A673 (cell line): ENCODE data around the gene CDK19. TPM values are rescaled to one million over a fixed set of nuclear protein-coding genes. Genes with fewer than 3 reads are reported as not detected.

Source experiments
- BruUV-seq: library from RNA; stranded (reverse); fragments of 400-500 nt; replicated peaks from 2 replicates; lab custom pipeline; 2021; lab: Mats Ljungman, UMichigan
- CTCF ChIA-PET: fragments of 300-600 bp; sonication (Branson Sonifier 250); formaldehyde crosslinking; loops from one replicate; lab custom pipeline; 2022; ENCODE audit warnings: antibody characterized with exemption; lab: Charles Lee
- POLR2A ChIA-PET: fragments of 300-600 bp; sonication (Branson Sonifier 250); formaldehyde crosslinking; loops from one replicate; lab custom pipeline; 2022; ENCODE audit warnings: antibody characterized with exemption; ENCODE audit not compliant: low non-redundant PET; lab: Charles Lee
- DNase-seq: peaks from one replicate; pipeline ENCODE4 v3.0.0-alpha.2; 2015; ENCODE audit warnings: low spot score
- H3K27ac ChIP-seq: fragments of 200-600 bp; sonication (generic); 2 replicates; pipeline ENCODE4 v1.5.1; 2016; ENCODE audit warnings: mixed run types, low read depth, mild to moderate bottlenecking, mixed read lengths, antibody characterized with exemption, low read length; ENCODE audit not compliant: poor library complexity, severe bottlenecking
- H3K27me3 ChIP-seq: fragments of 200-600 bp; sonication (generic); replicated peaks from 2 replicates; pipeline ENCODE4 v1.6.1; 2017; ENCODE audit warnings: mixed run types, low read depth, mild to moderate bottlenecking, mixed read lengths, antibody characterized with exemption, low read length; ENCODE audit not compliant: insufficient read depth, poor library complexity
- H3K36me3 ChIP-seq: fragments of 200-600 bp; sonication (generic); 2 replicates; pipeline ENCODE4 v1.6.1; 2016; ENCODE audit warnings: mixed run types, mild to moderate bottlenecking, mixed read lengths, antibody characterized with exemption, low read length; ENCODE audit not compliant: insufficient read depth, poor library complexity, severe bottlenecking
- H3K4me1 ChIP-seq: fragments of 200-600 bp; sonication (generic); 2 replicates; pipeline ENCODE4 v1.6.1; 2017; ENCODE audit warnings: mixed run types, mild to moderate bottlenecking, mixed read lengths, antibody characterized with exemption, low read length; ENCODE audit not compliant: insufficient read depth, poor library complexity, severe bottlenecking
- H3K4me3 ChIP-seq: fragments of 200-600 bp; sonication (generic); 2 replicates; pipeline ENCODE4 v1.5.1; 2016; ENCODE audit warnings: low read depth, mixed run types, mild to moderate bottlenecking, mixed read lengths, low read length; ENCODE audit not compliant: poor library complexity, severe bottlenecking
- H3K9me3 ChIP-seq: fragments of 200-600 bp; sonication (generic); 2 replicates; pipeline ENCODE4 v1.6.1; 2016; ENCODE audit warnings: mixed run types, low read depth, mild to moderate bottlenecking, mixed read lengths, antibody characterized with exemption, low read length; ENCODE audit not compliant: poor library complexity, severe bottlenecking
- EZH2 ChIP-seq: fragments of 200-600 bp; sonication (generic); IDR thresholded peaks from 2 replicates; pipeline ENCODE4 v1.6.1; 2017; ENCODE audit warnings: borderline replicate concordance, low read depth, mild to moderate bottlenecking, mixed read lengths, antibody characterized with exemption, low read length; ENCODE audit not compliant: poor library complexity, severe bottlenecking
- intact Hi-C: fragments of 100-400 bp; cut with micrococcal nuclease; formaldehyde crosslinking; loops from one replicate; pipeline ENCODE4 v1.10.0; 2022; ENCODE audit not compliant: unreplicated experiment
- total RNA-seq: library from RNA; stranded (reverse); gene quantifications from 2 replicates; pipeline ENCODE4 v1.2.3, GENCODE V29; 2021
- TF ChIP-seq, protein P1 (sequence below): fragments of 300-800, 200-600 bp; sonication (generic); conservative IDR thresholded peaks from 2 replicates; pipeline ENCODE4 v1.5.1; 2017; ENCODE audit warnings: low read depth, mild to moderate bottlenecking, antibody characterized with exemption, low read length, moderate library complexity, mixed read lengths

The CDK19 gene
- total RNA-seq, 1 experiment from 2014 or later, result 23.7 TPM

DNA sequence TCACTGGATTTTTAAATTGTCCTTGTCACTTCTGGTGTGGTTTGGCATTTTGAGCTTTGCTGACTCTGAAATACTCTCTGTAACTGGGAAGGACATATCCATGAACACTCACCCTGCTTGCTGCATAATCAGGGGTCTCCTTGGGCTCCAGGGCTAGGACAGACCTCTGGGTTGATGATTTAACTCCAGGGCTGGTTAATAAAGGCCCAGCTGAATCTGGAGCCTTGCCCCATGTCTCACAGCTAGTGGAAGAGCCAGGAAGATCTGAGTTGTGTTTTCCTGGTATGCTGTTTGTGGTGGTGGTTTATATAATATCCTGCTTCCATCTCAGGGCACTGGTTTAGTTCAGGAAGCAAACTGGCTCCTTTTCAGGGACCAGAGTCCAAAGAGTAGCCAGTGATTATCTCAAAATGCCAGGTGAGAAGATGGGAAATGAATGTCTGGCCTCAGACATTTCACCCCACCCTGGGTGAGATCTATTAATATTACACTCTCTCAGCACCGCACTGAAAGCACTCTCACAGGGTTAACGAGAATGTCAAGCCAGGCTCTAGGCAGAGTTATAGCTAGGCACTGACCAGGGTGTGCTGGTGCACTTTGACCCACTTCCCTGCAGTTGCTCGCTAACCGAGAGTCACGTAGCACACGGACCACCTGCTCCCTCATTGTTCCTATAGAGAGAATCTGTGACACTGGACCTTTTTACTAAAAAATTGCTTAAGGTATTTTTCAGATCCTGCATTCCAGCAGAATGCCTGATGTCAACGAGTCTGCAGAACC, 248.7 kb downstream of the CDK19 start:
- POLR2A ChIA-PET, result no interaction called here
- CTCF ChIA-PET, result no interaction called here
- no peak for DNase-seq
- Histone ChIP-seq H3K4me3 (no peak overlapping the region), H3K27me3 (no peaks in the 10 kb centered on the region), H3K27ac (no peak overlapping the region), H3K36me3 (no peaks in the 10 kb centered on the region), H3K4me1 (no peaks in the 10 kb centered on the region), H3K9me3 (no peaks in the 10 kb centered on the region)
- intact Hi-C loops, result no loop called here
- no peak for TF ChIP-seq EZH2
- TF ChIP-seq, protein P1, sequence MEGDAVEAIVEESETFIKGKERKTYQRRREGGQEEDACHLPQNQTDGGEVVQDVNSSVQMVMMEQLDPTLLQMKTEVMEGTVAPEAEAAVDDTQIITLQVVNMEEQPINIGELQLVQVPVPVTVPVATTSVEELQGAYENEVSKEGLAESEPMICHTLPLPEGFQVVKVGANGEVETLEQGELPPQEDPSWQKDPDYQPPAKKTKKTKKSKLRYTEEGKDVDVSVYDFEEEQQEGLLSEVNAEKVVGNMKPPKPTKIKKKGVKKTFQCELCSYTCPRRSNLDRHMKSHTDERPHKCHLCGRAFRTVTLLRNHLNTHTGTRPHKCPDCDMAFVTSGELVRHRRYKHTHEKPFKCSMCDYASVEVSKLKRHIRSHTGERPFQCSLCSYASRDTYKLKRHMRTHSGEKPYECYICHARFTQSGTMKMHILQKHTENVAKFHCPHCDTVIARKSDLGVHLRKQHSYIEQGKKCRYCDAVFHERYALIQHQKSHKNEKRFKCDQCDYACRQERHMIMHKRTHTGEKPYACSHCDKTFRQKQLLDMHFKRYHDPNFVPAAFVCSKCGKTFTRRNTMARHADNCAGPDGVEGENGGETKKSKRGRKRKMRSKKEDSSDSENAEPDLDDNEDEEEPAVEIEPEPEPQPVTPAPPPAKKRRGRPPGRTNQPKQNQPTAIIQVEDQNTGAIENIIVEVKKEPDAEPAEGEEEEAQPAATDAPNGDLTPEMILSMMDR, result no peak
- BruUV-seq, result no TSS peak

DNA sequence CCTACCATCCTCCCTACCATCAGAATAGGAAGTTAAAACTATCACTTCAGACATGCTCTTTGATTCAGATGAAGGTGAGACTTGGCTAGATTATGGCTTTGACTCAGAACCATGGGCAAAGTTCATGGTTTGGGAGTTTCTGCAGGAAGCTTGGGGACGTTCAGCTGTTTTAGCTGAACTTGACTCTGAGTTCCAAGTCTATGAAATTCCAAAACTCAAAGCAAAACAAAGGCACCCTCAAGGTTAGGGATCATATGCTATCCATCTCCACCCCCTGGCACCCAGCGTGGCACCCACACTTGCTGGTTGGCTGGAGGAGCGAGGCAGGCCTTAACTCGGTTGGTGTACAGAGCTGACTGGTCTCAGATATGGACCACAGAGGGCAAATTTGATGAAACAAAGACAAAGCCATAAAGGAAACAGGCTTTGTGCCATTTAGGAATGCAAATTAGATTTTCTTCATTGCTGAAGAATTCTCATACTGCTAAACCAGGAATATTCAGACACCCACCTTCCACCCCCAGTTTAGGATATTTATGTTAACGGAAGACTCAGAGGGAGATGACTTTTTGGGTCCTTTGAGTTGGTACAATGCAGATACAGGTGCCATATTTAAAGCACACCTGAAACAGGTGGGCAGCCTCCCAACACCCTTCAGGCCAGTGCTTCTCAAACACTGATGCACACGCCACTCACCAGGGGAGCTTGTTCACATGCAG, 250.4 kb downstream of the CDK19 start:
- H3K4me3 ChIP-seq, result no peak overlapping the region
- H3K27me3 ChIP-seq, result no peaks in the 10 kb centered on the region
- TF ChIP-seq EZH2, result no peak
- TF ChIP-seq, protein P1, result no peak
- POLR2A ChIA-PET, result no interaction called here
- intact Hi-C loops, result no loop called here
- H3K4me1 ChIP-seq, result no peaks in the 10 kb centered on the region
- no peaks in the 10 kb centered on the region for H3K9me3 ChIP-seq
- H3K36me3 ChIP-seq, result no peaks in the 10 kb centered on the region
- no TSS peak for BruUV-seq
- no peak for DNase-seq
- CTCF ChIA-PET, result no interaction called here
- no peak overlapping the region for H3K27ac ChIP-seq

DNA sequence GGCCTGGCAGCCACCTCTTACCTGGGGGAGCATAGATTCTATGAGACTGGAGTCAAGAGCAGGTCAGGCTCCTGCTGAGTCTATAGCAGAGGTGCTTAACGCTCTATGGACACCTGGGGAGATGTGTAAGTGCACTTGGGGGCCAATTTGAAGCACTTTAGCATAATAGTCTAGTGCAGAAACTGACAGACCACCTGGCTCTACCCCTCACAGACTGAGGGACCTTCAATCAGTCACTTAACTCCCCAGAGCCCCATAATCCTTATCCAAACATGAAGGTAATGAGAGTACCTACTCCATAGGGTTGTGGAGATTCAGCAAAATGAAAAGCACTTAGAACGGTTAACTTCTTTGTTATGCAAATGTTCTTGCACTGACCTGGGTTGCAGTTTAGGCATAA, 251.6 kb downstream of the CDK19 start:
- no peak for TF ChIP-seq EZH2
- TF ChIP-seq, protein P1, result no peak
- POLR2A ChIA-PET, result no interaction called here
- BruUV-seq, result no TSS peak
- H3K27ac ChIP-seq, result no peak overlapping the region
- no peak for DNase-seq
- no peak overlapping the region for H3K4me3 ChIP-seq
- no peaks in the 10 kb centered on the region for H3K36me3 ChIP-seq
- intact Hi-C loops, result no loop called here
- no peaks in the 10 kb centered on the region for H3K4me1 ChIP-seq
- no peaks in the 10 kb centered on the region for H3K27me3 ChIP-seq
- CTCF ChIA-PET, result no interaction called here
- no peaks in the 10 kb centered on the region for H3K9me3 ChIP-seq
